Right lobe of liver (tissue), 4 donors: ENCODE data around the gene MBOAT2.
"Not testable (repeated sequence)": the region's sequence is repeated elsewhere in the genome, so short reads cannot be mapped to it uniquely, and the experiment has no call there.

Source experiments
- POLR2A ChIP-seq: fragments of 450-650 bp; IDR thresholded peaks from one replicate; pipeline ENCODE4 v1.6.1; 2017; ENCODE audit warnings: antibody characterized with exemption, mild to moderate bottlenecking
- TF ChIP-seq, protein P1 (sequence below), 4 donors: fragments of 200-600 bp in 3 of 4; fragments of 450-650 bp in 1 of 4; IDR thresholded peaks; one replicate each; pipeline versions ENCODE4 v1.5.1 to v1.8.0; 2016 to 2022; ENCODE audit warnings: antibody characterized with exemption in 4 of 4, mild to moderate bottlenecking in 2 of 4
- donor health status: DM: no; HTN: no; CAD: no.
- donor health status: DM: no; HTN: no; CAD: no.
- donor health status: DM: no; HTN: yes; CAD: no.

DNA sequence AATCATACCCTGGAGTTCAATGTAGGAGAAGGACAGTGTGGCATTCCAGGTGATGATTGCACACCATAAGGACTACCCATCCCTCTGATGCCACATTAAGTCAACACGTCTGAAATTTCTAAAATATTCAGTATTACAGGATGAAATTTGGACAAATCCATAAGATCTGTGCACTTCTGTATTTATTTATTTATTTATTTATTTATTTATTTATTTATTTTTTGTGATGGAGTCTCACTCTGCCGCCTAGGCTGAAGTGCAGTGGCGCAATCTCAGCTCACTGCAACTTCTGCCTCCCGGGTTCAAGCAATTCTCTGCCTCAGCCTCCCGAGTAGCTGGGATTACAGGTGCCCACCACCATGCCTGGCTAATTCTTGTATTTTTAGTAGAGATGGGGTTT lies 48.0 kb upstream of the MBOAT2 start:
- TF ChIP-seq, protein P1, sequence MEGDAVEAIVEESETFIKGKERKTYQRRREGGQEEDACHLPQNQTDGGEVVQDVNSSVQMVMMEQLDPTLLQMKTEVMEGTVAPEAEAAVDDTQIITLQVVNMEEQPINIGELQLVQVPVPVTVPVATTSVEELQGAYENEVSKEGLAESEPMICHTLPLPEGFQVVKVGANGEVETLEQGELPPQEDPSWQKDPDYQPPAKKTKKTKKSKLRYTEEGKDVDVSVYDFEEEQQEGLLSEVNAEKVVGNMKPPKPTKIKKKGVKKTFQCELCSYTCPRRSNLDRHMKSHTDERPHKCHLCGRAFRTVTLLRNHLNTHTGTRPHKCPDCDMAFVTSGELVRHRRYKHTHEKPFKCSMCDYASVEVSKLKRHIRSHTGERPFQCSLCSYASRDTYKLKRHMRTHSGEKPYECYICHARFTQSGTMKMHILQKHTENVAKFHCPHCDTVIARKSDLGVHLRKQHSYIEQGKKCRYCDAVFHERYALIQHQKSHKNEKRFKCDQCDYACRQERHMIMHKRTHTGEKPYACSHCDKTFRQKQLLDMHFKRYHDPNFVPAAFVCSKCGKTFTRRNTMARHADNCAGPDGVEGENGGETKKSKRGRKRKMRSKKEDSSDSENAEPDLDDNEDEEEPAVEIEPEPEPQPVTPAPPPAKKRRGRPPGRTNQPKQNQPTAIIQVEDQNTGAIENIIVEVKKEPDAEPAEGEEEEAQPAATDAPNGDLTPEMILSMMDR (IDR thresholded peaks at IDR 0.05), result not testable (repeated sequence)
- TF ChIP-seq POLR2A, result not testable (repeated sequence)
